Lower leg skin (tissue), 3 donors: ENCODE results near the gene STARD8.

Source experiments
- CTCF ChIP-seq, 3 donors: fragments of 450-650 bp; IDR thresholded peaks; one replicate each; pipeline ENCODE4 v1.5.1; 2016; ENCODE audit warnings: antibody characterized with exemption in 3 of 3, mild to moderate bottlenecking in 3 of 3, moderate library complexity in 2 of 3
- POLR2A ChIP-seq, 2 donors: fragments of 450-650 bp; IDR thresholded peaks; one replicate each; pipeline ENCODE4 v1.6.1; 2016 to 2017; ENCODE audit warnings: antibody characterized with exemption in 2 of 2, mild to moderate bottlenecking in 1 of 2, moderate library complexity in 1 of 2

DNA sequence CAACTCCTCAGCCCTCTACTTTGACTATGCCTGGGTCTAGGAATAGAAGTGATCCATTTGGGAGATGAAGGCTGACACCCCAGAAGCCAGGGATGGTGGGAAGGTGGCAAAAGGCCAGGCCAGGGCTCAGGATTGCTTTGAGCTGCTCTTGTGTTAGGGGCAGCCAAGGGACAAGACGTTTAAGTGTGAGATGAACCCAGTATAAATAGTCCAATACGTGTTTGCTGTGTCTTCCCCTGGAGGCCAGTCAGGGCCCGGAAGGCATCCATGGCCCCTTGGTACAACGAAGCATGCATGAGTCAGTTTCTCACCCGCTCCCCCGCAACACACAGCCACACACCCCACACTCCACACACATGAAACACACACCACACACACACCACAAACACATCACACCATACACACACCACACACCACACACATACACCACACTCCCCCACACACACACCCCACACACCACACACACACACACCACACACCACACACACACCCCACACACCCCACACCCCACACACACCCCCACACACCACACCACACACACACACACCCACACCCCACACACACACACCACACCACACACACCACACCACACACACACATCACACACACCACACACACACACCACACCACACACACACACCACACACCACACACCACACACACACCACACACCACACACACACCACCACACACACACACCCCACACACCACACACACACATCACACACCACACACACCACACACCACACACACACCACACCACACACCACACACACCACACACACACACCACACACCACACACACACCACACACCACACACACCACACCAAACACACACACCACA is 5.1 kb downstream of the STARD8 start:
- TF ChIP-seq CTCF (IDR thresholded peaks at IDR 0.05): no peak
- TF ChIP-seq POLR2A (IDR thresholded peaks at IDR 0.05): no peak
